HL-60/S4 treated with retinoic acid at 250 ng/mL for 4 days and 3 days (cell line): ENCODE results near the gene COX4I1.

Source experiments
- in situ Hi-C: fragments of 300-500 bp; cut with MboI; formaldehyde crosslinking; loops from 2 replicates; pipeline ENCODE4 v1.7.0; 2022; ENCODE audit warnings: low sequenced_read_pairs

COX4I1 gene

DNA sequence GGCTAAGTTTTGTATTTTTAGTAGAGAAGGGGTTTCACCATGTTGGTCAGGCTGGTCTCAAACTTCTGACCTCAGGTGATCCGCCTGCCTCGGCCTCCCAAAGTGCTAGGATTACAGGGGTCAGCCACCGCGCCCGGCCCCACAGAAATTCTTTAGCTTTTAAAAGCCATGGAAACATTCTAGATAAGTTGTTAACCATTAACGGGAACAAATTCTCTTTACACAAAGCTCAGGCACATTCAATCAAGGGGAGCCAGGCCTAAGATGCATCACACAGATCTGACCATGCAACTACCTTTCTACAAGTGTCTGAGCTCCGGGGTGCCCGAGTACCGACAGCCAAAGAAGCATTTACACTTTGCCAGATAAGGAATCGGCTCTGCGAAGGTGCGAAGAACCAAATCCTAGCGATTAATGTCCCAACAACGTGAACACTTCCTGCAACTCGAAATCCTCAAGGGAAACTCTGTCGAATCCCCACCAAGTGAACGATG is 1.2 kb upstream of the COX4I1 start:
- in situ Hi-C loops, result no loop called here

GRCh38 chr16:85798901-85799496 is 496 bp upstream of the COX4I1 start:
- in situ Hi-C loops, result no loop called here

GRCh38 chr16:85800321-85800669 is 800 bp downstream of the COX4I1 start:
- in situ Hi-C loops, result loop anchor here (25.0 kb wide), 1 partner anchor 712 kb away; the partner anchor contains the start of gene FOXF1

DNA sequence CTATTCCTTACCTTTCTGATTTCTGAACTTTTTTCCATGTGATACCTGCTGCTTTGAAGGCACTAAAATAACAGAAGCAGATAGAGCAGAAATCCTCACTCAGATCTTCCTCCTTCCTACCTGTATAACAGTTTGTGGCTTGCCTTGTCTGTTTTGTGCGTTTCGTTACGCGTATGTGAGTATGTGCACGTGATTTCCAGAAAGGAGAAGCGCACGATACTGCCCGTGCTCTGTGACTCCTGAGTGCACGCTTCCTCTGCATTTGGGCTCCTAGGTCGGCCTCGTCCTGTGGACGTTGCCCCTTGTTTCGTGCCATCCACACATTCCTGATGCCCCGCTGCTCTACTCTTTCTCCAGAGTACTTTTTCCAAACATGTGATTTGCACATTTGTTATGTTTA is 4.1 kb downstream of the COX4I1 start:
- in situ Hi-C loops, result loop anchor here (25.0 kb wide), 1 partner anchor 709 kb away; the partner anchor contains the start of gene FOXF1

DNA sequence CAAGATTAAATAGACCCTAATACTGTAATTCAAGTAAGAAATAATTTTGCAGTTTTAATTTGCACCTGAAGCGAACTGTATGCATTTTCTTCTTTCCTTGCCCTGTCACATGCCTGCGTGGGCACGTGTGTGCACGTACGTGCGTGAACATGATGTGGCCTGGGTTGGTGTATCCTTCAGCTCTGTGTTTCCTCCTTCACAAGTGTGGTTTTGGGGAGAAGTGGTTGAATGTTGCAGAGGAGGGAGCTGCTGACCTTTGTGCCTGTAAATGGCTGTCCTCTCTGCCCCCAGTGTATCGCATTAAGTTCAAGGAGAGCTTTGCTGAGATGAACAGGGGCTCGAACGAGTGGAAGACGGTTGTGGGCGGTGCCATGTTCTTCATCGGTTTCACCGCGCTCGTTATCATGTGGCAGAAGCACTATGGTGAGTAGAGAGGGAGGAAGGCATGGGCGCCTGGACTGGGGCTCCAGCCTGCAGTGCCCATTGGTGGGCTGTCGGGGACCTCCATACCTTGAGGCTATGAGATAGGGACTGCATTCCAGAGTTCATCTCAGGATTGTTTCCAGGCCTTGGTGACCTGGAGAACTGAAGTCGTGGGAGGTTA is 6.0 kb downstream of the COX4I1 start:
- in situ Hi-C loops, result loop anchor here (25.0 kb wide), 1 partner anchor 707 kb away; the partner anchor contains the start of gene FOXF1

GRCh38 chr16:85806539-85806938 is 7.0 kb downstream of the COX4I1 start:
- in situ Hi-C loops, result loop anchor here (25.0 kb wide), 1 partner anchor 706 kb away; the partner anchor contains the start of gene FOXF1

GRCh38 chr16:85807340-85807739 is 7.8 kb downstream of the COX4I1 start:
- in situ Hi-C loops, result loop anchor here (25.0 kb wide), 1 partner anchor 705 kb away; the partner anchor contains the start of gene FOXF1

- in situ Hi-C loops, result loop anchor here (25.0 kb wide), 1 partner anchor 704 kb away; the partner anchor contains the start of gene FOXF1
Measured at GRCh38 chr16:85808104-85808503, 8.6 kb downstream of the COX4I1 start.

DNA sequence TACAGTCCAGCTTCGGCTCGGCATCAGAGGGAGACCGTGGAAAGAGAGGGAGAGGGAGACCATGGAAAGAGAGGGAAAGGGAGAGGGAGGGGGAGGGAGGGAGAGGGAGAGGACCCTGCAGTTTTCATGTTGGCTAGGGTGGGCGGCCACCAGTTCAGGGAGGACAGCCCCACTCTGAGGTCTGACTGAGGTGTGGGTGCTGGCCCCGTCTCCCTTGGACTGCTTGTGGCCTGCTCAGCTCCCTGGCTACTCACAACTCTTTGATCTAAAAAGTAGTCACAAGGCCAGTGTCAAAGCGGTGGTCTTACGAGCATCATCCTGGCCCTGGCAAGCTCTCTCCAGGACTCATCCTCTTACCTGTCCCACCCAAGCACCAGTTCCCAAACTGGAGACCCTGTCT is 9.4 kb downstream of the COX4I1 start:
- in situ Hi-C loops, result loop anchor here (25.0 kb wide), 1 partner anchor 703 kb away; the partner anchor contains the start of gene FOXF1

GRCh38 chr16:85809645-85810044 is 10.2 kb downstream of the COX4I1 start:
- in situ Hi-C loops, result loop anchor here (25.0 kb wide), 1 partner anchor 703 kb away; the partner anchor contains the start of gene FOXF1

- in situ Hi-C loops, result loop anchor here (25.0 kb wide), 1 partner anchor 702 kb away; the partner anchor contains the start of gene FOXF1
Measured at GRCh38 chr16:85810097-85810741, 10.7 kb downstream of the COX4I1 start.

GRCh38 chr16:85810742-85811115 is 11.2 kb downstream of the COX4I1 start:
- in situ Hi-C loops, result loop anchor here (25.0 kb wide), 1 partner anchor 702 kb away; the partner anchor contains the start of gene FOXF1

DNA sequence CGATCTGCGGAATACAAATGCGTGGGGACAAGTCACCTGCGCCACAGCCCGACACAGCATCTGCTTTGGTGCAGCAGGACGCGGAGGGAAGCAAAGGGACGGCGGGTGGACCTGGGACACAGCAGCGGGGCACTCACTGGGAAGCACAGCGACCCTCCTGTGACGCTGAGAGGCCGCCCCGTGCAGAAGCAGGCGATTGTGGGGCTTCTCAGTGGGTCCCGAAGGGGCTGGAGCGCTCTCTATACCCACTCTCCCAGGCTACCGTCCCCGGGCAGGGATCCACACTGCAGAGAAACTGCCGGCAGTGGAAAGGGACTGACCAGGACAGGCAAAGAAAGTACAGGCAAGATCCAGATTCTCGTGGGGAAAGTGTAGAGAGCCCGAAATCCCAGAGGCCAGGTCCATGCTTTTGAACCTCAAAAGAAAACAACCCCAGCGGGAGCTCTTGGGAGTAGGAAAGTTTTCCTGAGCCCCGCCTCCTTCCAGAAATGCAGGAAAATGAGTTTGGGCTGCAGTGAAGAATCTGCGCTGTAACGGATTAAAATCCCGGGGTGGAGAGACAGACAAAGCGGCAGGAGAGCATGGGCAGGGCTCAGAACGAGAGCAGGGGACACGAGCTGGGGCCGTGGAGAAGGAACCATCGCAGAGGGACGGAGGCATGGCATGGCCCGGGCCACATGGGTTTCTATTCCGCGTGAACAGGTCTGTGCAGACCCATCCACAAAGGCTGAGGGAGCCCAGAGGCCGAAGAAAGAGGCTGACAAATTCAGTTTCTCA is 12.7 kb downstream of the COX4I1 start:
- in situ Hi-C loops, result loop anchor here (25.0 kb wide), 1 partner anchor 700 kb away; the partner anchor contains the start of gene FOXF1

GRCh38 chr16:85812811-85813700 is 13.6 kb downstream of the COX4I1 start:
- in situ Hi-C loops, result loop anchor here (25.0 kb wide), 1 partner anchor 699 kb away; the partner anchor contains the start of gene FOXF1

GRCh38 chr16:85816159-85816558 is 16.7 kb downstream of the COX4I1 start:
- in situ Hi-C loops, result loop anchor here (25.0 kb wide), 1 partner anchor 696 kb away; the partner anchor contains the start of gene FOXF1

- in situ Hi-C loops, result loop anchor here (25.0 kb wide), 1 partner anchor 695 kb away; the partner anchor contains the start of gene FOXF1
Measured at GRCh38 chr16:85817195-85817594, 17.7 kb downstream of the COX4I1 start.

- in situ Hi-C loops, result loop anchor here (25.0 kb wide), 1 partner anchor 693 kb away; the partner anchor contains the start of gene FOXF1
Measured at GRCh38 chr16:85819245-85819644, 19.8 kb downstream of the COX4I1 start.

DNA sequence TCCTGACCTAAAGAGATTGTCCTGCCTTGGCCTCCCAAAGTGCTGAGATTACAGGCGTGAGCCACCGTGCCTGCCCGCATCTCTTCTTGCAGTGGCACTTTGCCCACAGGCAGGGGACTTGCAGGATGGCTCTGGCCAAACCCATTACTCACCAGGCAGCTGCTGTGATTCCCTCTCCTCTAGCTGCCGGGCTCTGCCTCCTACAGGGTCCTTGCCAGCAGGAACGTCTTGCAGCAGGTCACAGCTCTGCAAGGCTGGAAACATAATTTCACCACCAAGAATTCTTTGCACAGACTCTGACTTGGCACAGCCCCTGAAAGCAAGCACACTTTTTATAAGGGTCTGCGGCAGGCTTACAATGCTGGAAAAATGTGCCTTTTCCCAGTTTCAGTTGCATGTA is 20.3 kb downstream of the COX4I1 start:
- in situ Hi-C loops, result loop anchor here (10.0 to 25.0 kb wide), 2 partner anchors 165 to 693 kb away; partner anchors contain the start of gene FOXF1
